ENCODE results near the gene MAGI2.

Gene MAGI2

GRCh38 chr7:78528964-78529363, 924.5 kb downstream of the MAGI2 start:
- no peaks in the 10 kb centered on the region for H3K27me3 ChIP-seq (ENCODE audit: insufficient read depth, low read length, poor library complexity, severe bottlenecking)
- no peaks in the 10 kb centered on the region for H3K36me3 ChIP-seq (ENCODE audit: insufficient read depth, low read length)
- H3K9me2 ChIP-seq (replicated peaks; ENCODE audit: low read depth, low read length) = no peaks in the 10 kb centered on the region
- no peaks in the 10 kb centered on the region for H3F3A ChIP-seq (ENCODE audit: low read depth)
- H3K79me2 ChIP-seq (ENCODE audit: insufficient read depth, low read length) = no peaks in the 10 kb centered on the region
- no peaks in the 10 kb centered on the region for H3K4me1 ChIP-seq (ENCODE audit: insufficient read depth, low read length, poor library complexity, severe bottlenecking)
- no peak overlapping the region for H2AFZ ChIP-seq (ENCODE audit: low read length)
- TF ChIP-seq CTCF (conservative IDR thresholded peaks at IDR 0.05; ENCODE audit: low read length) (no peak), EZH2phosphoT487 (IDR thresholded peaks at IDR 0.05; ENCODE audit: borderline replicate concordance) (no peak)
- no peak overlapping the region for H3K4me3 ChIP-seq (ENCODE audit: low read length, poor library complexity, severe bottlenecking)
- H3K4me2 ChIP-seq (ENCODE audit: low read depth, low read length, poor library complexity, severe bottlenecking) = no peak overlapping the region
- no peaks in the 10 kb centered on the region for H3K9me3 ChIP-seq (ENCODE audit: insufficient read depth, low read depth, low read length)
- no peaks in the 10 kb centered on the region for H4K20me1 ChIP-seq (ENCODE audit: insufficient read depth, low read length, poor library complexity, severe bottlenecking)
- no peak overlapping the region for H3K9ac ChIP-seq (ENCODE audit: low read depth, low read length, poor library complexity, severe bottlenecking)

GRCh38 chr7:78523930-78524329, 929.5 kb downstream of the MAGI2 start:
- Histone ChIP-seq H3K9ac (ENCODE audit: low read depth, low read length, poor library complexity, severe bottlenecking) (no peak overlapping the region), H4K20me1 (ENCODE audit: insufficient read depth, low read length, poor library complexity, severe bottlenecking) (no peaks in the 10 kb centered on the region), H3K4me2 (ENCODE audit: low read depth, low read length, poor library complexity, severe bottlenecking) (no peak overlapping the region), H3F3A (ENCODE audit: low read depth) (no peaks in the 10 kb centered on the region), H3K36me3 (ENCODE audit: insufficient read depth, low read length) (no peaks in the 10 kb centered on the region), H3K9me3 (ENCODE audit: insufficient read depth, low read depth, low read length) (no peaks in the 10 kb centered on the region), H2AFZ (ENCODE audit: low read length) (no peak overlapping the region), H3K27me3 (ENCODE audit: insufficient read depth, low read length, poor library complexity, severe bottlenecking) (no peaks in the 10 kb centered on the region), H3K9me2 (replicated peaks; ENCODE audit: low read depth, low read length) (no peaks in the 10 kb centered on the region), H3K4me3 (ENCODE audit: low read length, poor library complexity, severe bottlenecking) (no peak overlapping the region), H3K4me1 (ENCODE audit: insufficient read depth, low read length, poor library complexity, severe bottlenecking) (no peaks in the 10 kb centered on the region), H3K79me2 (ENCODE audit: insufficient read depth, low read length) (no peaks in the 10 kb centered on the region)
- no peak for TF ChIP-seq CTCF (conservative IDR thresholded peaks at IDR 0.05; ENCODE audit: low read length)
- no peak for TF ChIP-seq EZH2phosphoT487 (IDR thresholded peaks at IDR 0.05; ENCODE audit: borderline replicate concordance)

GRCh38 chr7:78521961-78522360, 931.5 kb downstream of the MAGI2 start:
- H4K20me1 ChIP-seq (ENCODE audit: insufficient read depth, low read length, poor library complexity, severe bottlenecking) = no peaks in the 10 kb centered on the region
- H3K4me1 ChIP-seq (ENCODE audit: insufficient read depth, low read length, poor library complexity, severe bottlenecking) = no peaks in the 10 kb centered on the region
- no peak overlapping the region for H3K9ac ChIP-seq (ENCODE audit: low read depth, low read length, poor library complexity, severe bottlenecking)
- H3K36me3 ChIP-seq (ENCODE audit: insufficient read depth, low read length) = no peaks in the 10 kb centered on the region
- no peaks in the 10 kb centered on the region for H3F3A ChIP-seq (ENCODE audit: low read depth)
- H3K9me2 ChIP-seq (replicated peaks; ENCODE audit: low read depth, low read length) = no peaks in the 10 kb centered on the region
- no peak overlapping the region for H2AFZ ChIP-seq (ENCODE audit: low read length)
- TF ChIP-seq EZH2phosphoT487 (IDR thresholded peaks at IDR 0.05; ENCODE audit: borderline replicate concordance) = no peak
- no peak for TF ChIP-seq CTCF (conservative IDR thresholded peaks at IDR 0.05; ENCODE audit: low read length)
- H3K4me2 ChIP-seq (ENCODE audit: low read depth, low read length, poor library complexity, severe bottlenecking) = no peak overlapping the region
- H3K9me3 ChIP-seq (ENCODE audit: insufficient read depth, low read depth, low read length) = no peaks in the 10 kb centered on the region
- no peaks in the 10 kb centered on the region for H3K27me3 ChIP-seq (ENCODE audit: insufficient read depth, low read length, poor library complexity, severe bottlenecking)
- H3K4me3 ChIP-seq (ENCODE audit: low read length, poor library complexity, severe bottlenecking) = no peak overlapping the region
- H3K79me2 ChIP-seq (ENCODE audit: insufficient read depth, low read length) = no peaks in the 10 kb centered on the region

Measured in Loucy (cell line).